ENCODE data around the gene COX10. TPM values are rescaled to one million over a fixed set of nuclear protein-coding genes. Genes with fewer than 3 reads are reported as not detected.
A peak's percentile ranks its signal among the peaks of the same experiment; 100 is the strongest.
"Not testable (repeated sequence)": the region's sequence is repeated elsewhere in the genome, so short reads cannot be mapped to it uniquely, and the experiment has no call there.

Gene COX10
- 10 to 100 TPM; 12.5 to 36.0 (median 24.3) TPM for total RNA-seq

- 0 to 1% methylated on average over 1 to 21 of the region's 48 CpGs for WGBS, 2 donors
- TF ChIP-seq CTCF (IDR thresholded peaks at IDR 0.05): no peak
- TF ChIP-seq POLR2A (IDR thresholded peaks at IDR 0.05): peak in 3 of 4 donors; percentile 29 to 76 (median 53)
- peak; percentile 30 for DNase-seq
- peak within 1 kb of the TSS; percentile 87 to 92 (median 88) for H3K27ac ChIP-seq
- no peaks in the 10 kb centered on the region for H3K27me3 ChIP-seq
- H3K36me3 ChIP-seq: peaks cover 0 to 14% (median 0%) of the 10 kb centered on the region in 3 donors
- peak within 1 kb of the TSS; percentile 79 to 100 (median 96) for H3K4me3 ChIP-seq
- H3K9me3 ChIP-seq: peaks cover 0 to 5% (median 0%) of the 10 kb centered on the region in 3 donors
- peaks cover 9 to 37% (median 20%) of the 10 kb centered on the region in 3 donors for H3K4me1 ChIP-seq
- intact Hi-C loops (cut with DNase I): no loop called here
Observed at GRCh38 chr17:14069251-14070021, at the start of gene COX10. Gene COX10 (plus strand): TSS chr17:14069504. CDS start chr17:14069606, 102 bp downstream.

- DNase-seq; H3K27me3 ChIP-seq; H3K36me3 ChIP-seq; H3K9me3 ChIP-seq; H3K4me3 ChIP-seq; intact Hi-C loops (cut with DNase I); H3K27ac ChIP-seq: not testable (repeated sequence)
- H3K4me1 ChIP-seq: peaks cover 0 to 14% (median 0%) of the 10 kb centered on the region in 3 donors
- 75% methylated on average over 5 of the region's 9 CpGs; no CpG with 5 or more reads in 1 of the 2 donors for WGBS, 2 donors
Observed at GRCh38 chr17:14021651-14022294, 47.5 kb upstream of the COX10 start.

- H3K4me3 ChIP-seq; H3K9me3 ChIP-seq; DNase-seq; H3K27ac ChIP-seq; H3K27me3 ChIP-seq; intact Hi-C loops (cut with DNase I); H3K4me1 ChIP-seq: not testable (repeated sequence)
- H3K36me3 ChIP-seq: peaks cover 0 to 44% (median 0%) of the 10 kb centered on the region in 3 donors
- 86% methylated on average over 1 of the region's 5 CpGs; no CpG with 5 or more reads in 1 of the 2 donors for WGBS, 2 donors
Observed at GRCh38 chr17:14029755-14030154, 39.5 kb upstream of the COX10 start.

GRCh38 chr17:14032234-14032633 is 37.1 kb upstream of the COX10 start:
- intact Hi-C loops (cut with DNase I): no loop called here
- Histone ChIP-seq H3K4me3 (no peak overlapping the region), H3K4me1 (no peaks in the 10 kb centered on the region), H3K36me3 (peaks cover 0 to 49% (median 0%) of the 10 kb centered on the region in 3 donors), H3K27me3 (no peaks in the 10 kb centered on the region), H3K9me3 (no peaks in the 10 kb centered on the region), H3K27ac (no peak overlapping the region)
- WGBS, 2 donors: 93 to 96% methylated on average over 3 of the region's 3 CpGs
- no peak for DNase-seq
- TF ChIP-seq POLR2A (IDR thresholded peaks at IDR 0.05) (no peak), CTCF (IDR thresholded peaks at IDR 0.05) (no peak)

GRCh38 chr17:14033166-14033565 is 36.1 kb upstream of the COX10 start:
- WGBS, 2 donors: 82 to 93% methylated on average over 3 to 4 of the region's 4 CpGs
- no peak overlapping the region for H3K27ac ChIP-seq
- H3K27me3 ChIP-seq: no peaks in the 10 kb centered on the region
- no peaks in the 10 kb centered on the region for H3K9me3 ChIP-seq
- H3K4me3 ChIP-seq: no peak overlapping the region
- no peaks in the 10 kb centered on the region for H3K4me1 ChIP-seq
- H3K36me3 ChIP-seq: peaks cover 0 to 49% (median 0%) of the 10 kb centered on the region in 3 donors
- intact Hi-C loops (cut with DNase I): no loop called here
- TF ChIP-seq POLR2A (IDR thresholded peaks at IDR 0.05) (no peak), CTCF (IDR thresholded peaks at IDR 0.05) (no peak)
- DNase-seq: no peak

GRCh38 chr17:14037453-14037852 is 31.9 kb upstream of the COX10 start:
- intact Hi-C loops (cut with DNase I): no loop called here
- Histone ChIP-seq H3K9me3 (no peaks in the 10 kb centered on the region), H3K36me3 (peaks cover 0 to 24% (median 0%) of the 10 kb centered on the region in 3 donors), H3K27ac (no peak overlapping the region), H3K4me3 (no peak overlapping the region), H3K4me1 (no peaks in the 10 kb centered on the region), H3K27me3 (no peaks in the 10 kb centered on the region)
- 82 to 90% methylated on average over 1 of the region's 1 CpG for WGBS, 2 donors
- TF ChIP-seq CTCF (IDR thresholded peaks at IDR 0.05) (no peak), POLR2A (IDR thresholded peaks at IDR 0.05) (no peak)
- no peak for DNase-seq

All from esophagus squamous epithelium (tissue), 5 donors.